ENCODE data around the gene ITPR2. TPM values are rescaled to one million over a fixed set of nuclear protein-coding genes. Genes with fewer than 3 reads are reported as not detected.

The ITPR2 gene
- total RNA-seq, 1 experiment from 2014 or later = 4.0 TPM

DNA sequence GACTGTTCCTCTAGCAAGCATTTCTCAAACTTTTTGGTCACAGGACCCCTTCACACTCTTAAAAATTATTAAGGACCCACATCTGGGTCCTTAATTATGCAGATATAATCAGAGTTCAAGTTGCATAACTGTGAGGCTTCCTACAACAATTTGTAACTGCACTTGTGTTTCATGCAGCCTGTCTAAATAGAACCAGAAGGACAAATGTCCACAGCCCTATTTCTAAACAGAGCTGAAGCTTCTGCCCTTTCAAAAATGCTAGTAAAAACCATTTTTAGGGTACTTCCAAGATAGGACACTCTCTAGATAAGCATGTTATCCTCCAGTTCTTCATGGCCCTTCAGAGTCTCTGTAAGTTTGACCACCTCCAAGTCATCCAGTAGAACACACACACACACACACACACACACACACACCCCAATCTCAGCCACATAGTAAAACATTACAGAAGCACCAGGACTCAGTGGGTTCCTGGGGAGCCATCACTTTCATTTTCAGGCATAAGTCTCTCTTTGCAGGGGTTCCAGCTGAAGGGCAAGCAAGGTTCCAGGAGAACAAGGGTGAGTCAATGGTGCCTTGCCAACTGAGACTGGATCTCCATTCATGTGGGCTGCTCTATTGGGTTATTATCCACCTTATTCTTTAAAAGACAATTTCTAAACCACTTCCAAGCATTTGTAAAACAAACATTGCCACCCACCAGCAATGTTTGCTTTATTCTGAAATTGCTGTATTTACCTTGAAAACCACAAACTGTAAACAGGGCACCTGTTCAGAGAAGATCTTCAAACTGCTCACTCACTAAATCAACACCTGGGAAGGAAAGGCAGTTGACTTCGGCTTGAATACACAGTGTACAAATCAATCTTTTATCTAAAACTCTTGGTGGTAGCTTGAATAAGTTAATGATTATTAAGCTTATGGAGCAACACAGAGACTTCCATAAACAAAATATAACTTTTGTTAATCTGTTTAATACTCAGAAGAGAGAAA is 64.1 kb downstream of the ITPR2 start:
- Histone ChIP-seq H3K9me3 (ENCODE audit: low read length) (no peaks in the 10 kb centered on the region), H3K36me3 (ENCODE audit: low read depth, low read length) (no peaks in the 10 kb centered on the region), H3K4me3 (ENCODE audit: low read length) (no peak overlapping the region), H3K27me3 (ENCODE audit: low read length) (no peaks in the 10 kb centered on the region), H3K27ac (ENCODE audit: low read length) (no peak overlapping the region), H3K9me2 (replicated peaks; ENCODE audit: low read length) (no peaks in the 10 kb centered on the region), H4K20me1 (ENCODE audit: low read length) (no peaks in the 10 kb centered on the region), H3K4me1 (ENCODE audit: insufficient read depth, low read length) (peaks cover 16% of the 10 kb centered on the region), H3F3A (ENCODE audit: low read length, unreplicated experiment) (peaks cover 8% of the 10 kb centered on the region), H3K79me2 (ENCODE audit: low read length) (no peaks in the 10 kb centered on the region), H3K9ac (ENCODE audit: low read length) (no peak overlapping the region), H2AFZ (ENCODE audit: low read length) (no peak overlapping the region), H3K4me2 (ENCODE audit: low read length) (peak overlapping the region; percentile 45)
- ChIA-PET POLR2A (ENCODE audit: unreplicated experiment) (interaction anchor here (0.6 kb wide), 2 partner anchors 65 to 652 kb away, joined by 3 to 4 read pairs; no protein-coding TSS in a partner anchor), CTCF (no interaction called here)
- ATAC-seq (peak; percentile 97), DNase-seq (peak; percentile 97)
- no TSS peak for BruUV-seq (replicated peaks)
- intact Hi-C loops (cut with micrococcal nuclease) = loop anchor here (2.0 kb wide), 3 partner anchors 14 to 64 kb away; partner anchors contain the start of gene ITPR2
- no peak for TF ChIP-seq EZH2 (IDR thresholded peaks at IDR 0.05; ENCODE audit: low read length, unreplicated experiment)
- peak; percentile 75 for TF ChIP-seq EZH2phosphoT487 (IDR thresholded peaks at IDR 0.05; ENCODE audit: borderline replicate concordance, low read length)

DNA sequence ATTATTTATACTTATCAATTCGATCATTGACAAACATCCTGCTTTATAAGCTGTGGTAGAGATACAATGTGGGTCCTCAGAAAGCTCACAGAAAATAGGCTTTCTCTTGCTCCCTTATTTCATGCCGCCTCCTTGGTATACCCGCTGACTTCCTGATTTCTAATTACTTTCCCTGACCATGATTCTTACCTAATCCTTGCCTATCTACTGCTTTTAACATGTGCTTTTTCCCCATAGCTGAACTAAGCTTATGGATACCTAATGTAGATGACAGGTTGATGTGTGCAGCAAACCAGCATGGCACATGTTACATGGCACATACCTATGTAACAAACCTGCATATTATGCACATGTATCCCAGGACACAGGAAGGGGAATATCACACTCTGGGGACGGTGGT is 65.1 kb downstream of the ITPR2 start:
- ATAC-seq (no peak), DNase-seq (no peak)
- Histone ChIP-seq H3K9ac (ENCODE audit: low read length) (no peak overlapping the region), H2AFZ (ENCODE audit: low read length) (no peak overlapping the region), H3K27ac (ENCODE audit: low read length) (no peak overlapping the region), H3K9me3 (ENCODE audit: low read length) (no peaks in the 10 kb centered on the region), H3K4me2 (ENCODE audit: low read length) (no peak overlapping the region), H3K4me3 (ENCODE audit: low read length) (no peak overlapping the region), H3F3A (ENCODE audit: low read length, unreplicated experiment) (peaks cover 8% of the 10 kb centered on the region), H3K9me2 (replicated peaks; ENCODE audit: low read length) (no peaks in the 10 kb centered on the region), H3K4me1 (ENCODE audit: insufficient read depth, low read length) (peaks cover 16% of the 10 kb centered on the region), H4K20me1 (ENCODE audit: low read length) (no peaks in the 10 kb centered on the region), H3K36me3 (ENCODE audit: low read depth, low read length) (no peaks in the 10 kb centered on the region), H3K27me3 (ENCODE audit: low read length) (no peaks in the 10 kb centered on the region), H3K79me2 (ENCODE audit: low read length) (no peaks in the 10 kb centered on the region)
- ChIA-PET POLR2A (ENCODE audit: unreplicated experiment) (no interaction called here), CTCF (no interaction called here)
- intact Hi-C loops (cut with micrococcal nuclease) = loop anchor here (2.0 kb wide), 3 partner anchors 15 to 65 kb away; partner anchors contain the start of gene ITPR2
- BruUV-seq (replicated peaks) = no TSS peak
- TF ChIP-seq EZH2phosphoT487 (IDR thresholded peaks at IDR 0.05; ENCODE audit: borderline replicate concordance, low read length) (no peak), EZH2 (IDR thresholded peaks at IDR 0.05; ENCODE audit: low read length, unreplicated experiment) (no peak), CTCF (conservative IDR thresholded peaks at IDR 0.05; ENCODE audit: low read depth, low read length) (no peak)

DNA sequence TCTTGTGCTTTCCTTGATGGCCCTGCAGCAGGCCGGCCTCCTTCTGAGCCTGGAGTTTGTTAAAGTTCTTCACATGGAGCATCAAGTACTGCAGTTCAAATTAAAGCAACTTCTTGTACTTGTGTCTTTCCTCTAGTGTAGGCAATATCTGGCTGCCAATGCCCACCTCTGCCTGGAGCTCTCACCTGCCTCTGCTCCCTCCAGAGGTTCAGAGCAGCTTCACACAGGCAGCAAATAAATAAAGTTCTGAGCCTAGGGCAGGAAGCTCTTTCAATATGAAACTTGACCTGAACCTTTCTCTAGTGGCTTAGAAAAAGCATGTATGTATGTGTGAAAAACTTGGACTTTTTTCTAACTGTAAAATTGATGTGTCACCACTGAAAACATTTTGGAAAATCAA is 65.9 kb downstream of the ITPR2 start:
- Histone ChIP-seq H3K4me1 (ENCODE audit: insufficient read depth, low read length) (peaks cover 16% of the 10 kb centered on the region), H3K4me3 (ENCODE audit: low read length) (no peak overlapping the region), H3K9me2 (replicated peaks; ENCODE audit: low read length) (no peaks in the 10 kb centered on the region), H3K27me3 (ENCODE audit: low read length) (no peaks in the 10 kb centered on the region), H3K79me2 (ENCODE audit: low read length) (no peaks in the 10 kb centered on the region), H4K20me1 (ENCODE audit: low read length) (no peaks in the 10 kb centered on the region), H3K9me3 (ENCODE audit: low read length) (peaks cover 3% of the 10 kb centered on the region), H3F3A (ENCODE audit: low read length, unreplicated experiment) (peaks cover 8% of the 10 kb centered on the region), H3K36me3 (ENCODE audit: low read depth, low read length) (peaks cover 3% of the 10 kb centered on the region; the same call in 1 of the 2 replicates), H2AFZ (ENCODE audit: low read length) (no peak overlapping the region), H3K4me2 (ENCODE audit: low read length) (no peak overlapping the region), H3K27ac (ENCODE audit: low read length) (no peak overlapping the region), H3K9ac (ENCODE audit: low read length) (no peak overlapping the region)
- no peak for ATAC-seq
- ChIA-PET POLR2A (ENCODE audit: unreplicated experiment) (interaction anchor here (0.6 kb wide), 1 partner anchor 50 kb away, joined by 3 read pairs; no protein-coding TSS in a partner anchor), CTCF (interaction anchor here (0.7 kb wide), 1 partner anchor 18 kb away, joined by 3 read pairs; no protein-coding TSS in a partner anchor)
- no TSS peak for BruUV-seq (replicated peaks)
- no peak for DNase-seq
- intact Hi-C loops (cut with micrococcal nuclease) = no loop called here
- TF ChIP-seq CTCF (conservative IDR thresholded peaks at IDR 0.05; ENCODE audit: low read depth, low read length) (no peak; the same call in 1 of the 2 replicates), EZH2 (IDR thresholded peaks at IDR 0.05; ENCODE audit: low read length, unreplicated experiment) (no peak), EZH2phosphoT487 (IDR thresholded peaks at IDR 0.05; ENCODE audit: borderline replicate concordance, low read length) (no peak)

All from PC-3 (cell line).